Neutrophil (primary cell): ENCODE measurements around the gene CTNNBL1.

Source experiments
- H3K27ac ChIP-seq: fragments of 200-600 bp; sonication (generic); 2 replicates; pipeline ENCODE4 v1.5.1; 2016; ENCODE audit warnings: mild to moderate bottlenecking, moderate library complexity
- H3K27me3 ChIP-seq: fragments of 200-600 bp; sonication (generic); 2 replicates; pipeline ENCODE4 v1.6.0; 2016; ENCODE audit warnings: mild to moderate bottlenecking
- H3K36me3 ChIP-seq: fragments of 200-600 bp; sonication (generic); 2 replicates; pipeline ENCODE4 v1.5.1; 2017
- H3K4me1 ChIP-seq, 2 experiments: fragments of 200-600 bp in 1 of 2; sonication (generic) in 1 of 2; 1 replicate in 1 of 2; 2 replicates in 1 of 2; pipeline versions ENCODE4 v1.5.1 to v1.6.1; 2013 to 2016; ENCODE audit warnings: low read depth in 1 of 2, low read length in 1 of 2, mild to moderate bottlenecking in 1 of 2, moderate library complexity in 1 of 2; ENCODE audit not compliant: control insufficient read depth in 1 of 2, insufficient read depth in 1 of 2
- H3K4me3 ChIP-seq, 2 experiments: fragments of 200-600 bp in 1 of 2; sonication (generic) in 1 of 2; 1 replicate in 1 of 2; 2 replicates in 1 of 2; pipeline ENCODE4 v1.5.1; 2013 to 2016; ENCODE audit warnings: low read depth in 1 of 2, low read length in 1 of 2, mild to moderate bottlenecking in 1 of 2, moderate library complexity in 1 of 2
- H3K9me3 ChIP-seq: fragments of 200-600 bp; sonication (generic); 2 replicates; pipeline ENCODE4 v1.5.1; 2016
- CTCF ChIP-seq: fragments of 200-600 bp; sonication (generic); IDR thresholded peaks from 2 replicates; pipeline ENCODE4 v1.5.1; 2016; ENCODE audit warnings: antibody characterized with exemption

CTNNBL1 gene

DNA sequence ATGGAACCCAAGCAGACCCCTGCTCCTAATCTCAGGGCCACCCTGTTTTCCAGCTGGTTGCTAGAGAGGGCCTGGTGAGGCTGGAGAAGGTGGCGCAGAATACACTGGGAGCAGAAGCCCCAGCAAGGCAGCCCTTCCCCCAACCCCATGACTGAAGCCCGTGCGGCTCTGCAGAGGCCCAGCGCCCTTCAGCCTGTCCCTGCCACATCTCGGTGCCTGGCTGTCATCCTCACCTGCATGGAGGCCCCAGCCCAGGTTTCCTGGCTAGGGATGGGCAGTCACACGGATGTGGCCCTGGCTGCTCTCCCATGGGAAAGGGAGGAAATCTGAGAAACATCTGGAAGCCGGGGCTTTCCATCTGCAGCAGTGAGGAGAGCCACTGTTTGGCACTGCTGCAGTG is 183.0 kb downstream of the CTNNBL1 start:
- H3K9me3 ChIP-seq = no peaks in the 10 kb centered on the region
- H3K27ac ChIP-seq = no peak overlapping the region
- H3K36me3 ChIP-seq = peaks cover 30% of the 10 kb centered on the region
- H3K27me3 ChIP-seq = no peaks in the 10 kb centered on the region
- TF ChIP-seq CTCF = no peak
- H3K4me1 ChIP-seq = no peaks in the 10 kb centered on the region
- H3K4me3 ChIP-seq = no peak overlapping the region

DNA sequence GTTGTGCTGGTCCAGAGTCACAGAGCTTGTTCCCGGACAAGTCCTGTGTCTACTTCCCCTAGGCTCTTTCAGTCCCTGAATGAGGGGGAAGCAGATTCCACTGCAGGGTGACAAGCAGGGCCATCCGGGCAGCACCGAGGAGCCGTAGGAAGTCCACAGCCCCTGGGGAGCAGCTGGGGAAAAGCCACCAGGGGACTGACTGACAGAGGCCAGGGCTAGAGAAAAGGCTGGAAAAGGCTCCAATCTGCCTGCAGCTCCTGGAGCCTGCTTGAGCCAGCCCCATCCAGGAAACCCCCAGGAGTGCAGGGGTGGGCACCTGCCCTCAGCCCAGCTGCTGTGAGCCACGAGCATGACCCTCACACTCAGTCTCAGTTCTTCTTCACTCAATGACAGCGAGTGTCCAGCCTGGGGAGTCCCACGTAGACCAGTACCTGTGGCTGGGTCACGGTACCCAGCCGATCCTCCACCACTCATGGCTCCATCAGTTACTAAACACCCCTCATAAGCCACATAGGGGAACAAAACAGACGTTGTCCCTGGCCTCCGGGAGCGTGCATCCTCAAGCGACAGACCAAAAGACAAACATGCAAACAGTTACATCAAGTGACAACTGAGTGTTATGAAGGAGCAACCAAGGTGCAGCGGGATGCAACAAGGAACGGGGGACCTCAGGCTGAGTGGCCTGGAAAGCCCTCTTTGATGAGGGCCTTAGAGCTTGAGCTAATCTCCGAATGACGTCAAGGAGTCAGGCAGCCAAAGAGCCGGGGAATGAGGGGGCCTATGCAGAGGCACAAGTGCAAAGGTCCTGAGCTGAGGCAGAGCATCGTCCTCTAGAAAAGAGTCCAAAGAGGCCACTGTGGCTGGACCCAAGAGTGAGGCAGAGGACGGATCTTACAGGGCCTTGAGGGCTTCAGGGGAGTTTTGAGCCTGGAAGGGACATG is 184.3 kb downstream of the CTNNBL1 start:
- H3K27me3 ChIP-seq = no peaks in the 10 kb centered on the region
- peaks cover 19% of the 10 kb centered on the region for H3K36me3 ChIP-seq
- H3K4me1 ChIP-seq = no peaks in the 10 kb centered on the region
- no peak overlapping the region for H3K4me3 ChIP-seq
- H3K27ac ChIP-seq = no peak overlapping the region
- no peaks in the 10 kb centered on the region for H3K9me3 ChIP-seq
- TF ChIP-seq CTCF = no peak

GRCh38 chr20:37878835-37879599 is 185.2 kb downstream of the CTNNBL1 start:
- no peak for TF ChIP-seq CTCF
- Histone ChIP-seq H3K27ac (no peak overlapping the region), H3K4me3 (no peak overlapping the region), H3K4me1 (no peaks in the 10 kb centered on the region), H3K36me3 (peaks cover 10% of the 10 kb centered on the region), H3K27me3 (no peaks in the 10 kb centered on the region), H3K9me3 (no peaks in the 10 kb centered on the region)

- Histone ChIP-seq H3K27me3 (no peaks in the 10 kb centered on the region), H3K36me3 (peaks cover 1% of the 10 kb centered on the region)
Observed at GRCh38 chr20:37879843-37880242, 186.0 kb downstream of the CTNNBL1 start.

More at GRCh38 chr20:37879843-37880242, 186.0 kb downstream of the CTNNBL1 start:
- no peak overlapping the region for H3K27ac ChIP-seq
- H3K4me1 ChIP-seq = no peaks in the 10 kb centered on the region
- H3K4me3 ChIP-seq = no peak overlapping the region
- no peak for TF ChIP-seq CTCF
- no peaks in the 10 kb centered on the region for H3K9me3 ChIP-seq
